ENCODE data around the gene HP1BP3. TPM values are rescaled to one million over a fixed set of nuclear protein-coding genes. Genes with fewer than 3 reads are reported as not detected.

HP1BP3 gene
- total and polyA plus RNA-seq, 4 donors, result 34.8 to 115 (median 72.7) TPM

DNA sequence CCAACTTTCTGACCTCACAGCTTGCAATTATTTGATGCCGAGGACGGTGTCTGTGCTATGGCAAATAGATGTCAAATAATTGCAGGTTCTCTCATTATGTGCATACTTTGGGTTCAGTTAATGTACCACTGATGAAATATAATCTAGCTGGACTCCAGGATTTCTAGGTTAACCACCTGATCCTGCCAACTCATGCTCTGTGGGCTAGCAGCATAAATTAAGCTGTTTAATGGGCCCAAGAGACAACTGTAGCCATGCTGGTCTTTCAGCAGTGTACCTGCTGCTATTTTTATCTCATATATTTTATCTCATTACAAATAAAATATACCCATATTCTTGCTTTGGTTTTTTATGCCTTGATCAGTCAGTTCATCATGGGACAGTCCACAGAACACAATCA is 43.3 kb upstream of the HP1BP3 start:
- Histone ChIP-seq H3K4me1 (ENCODE audit: control insufficient read depth in 4 of 4, insufficient read depth in 4 of 4, low read length in 3 of 4) (no peaks in the 10 kb centered on the region), H3K9ac (ENCODE audit: low read depth in 1 of 2, low read length in 2 of 2) (no peak overlapping the region), H3K4me3 (ENCODE audit: low read depth in 1 of 3, low read length in 3 of 3) (no peak overlapping the region), H3K36me3 (ENCODE audit: control insufficient read depth in 4 of 4, insufficient read depth in 3 of 4, low read depth in 1 of 4, low read length in 3 of 4) (peaks cover 2 to 7% (median 6%) of the 10 kb centered on the region in 4 donors), H3K27ac (ENCODE audit: low read depth in 1 of 2, low read length in 2 of 2) (no peak overlapping the region), H3K27me3 (ENCODE audit: control insufficient read depth in 4 of 4, insufficient read depth in 4 of 4, low read length in 3 of 4) (no peaks in the 10 kb centered on the region), H3K9me3 (ENCODE audit: control insufficient read depth in 4 of 4, low read length in 3 of 4) (no peaks in the 10 kb centered on the region)
- no peak for DNase-seq (ENCODE audit: low spot score)
- 97% methylated on average over 2 of the region's 2 CpGs for WGBS
- TF ChIP-seq, protein P1, sequence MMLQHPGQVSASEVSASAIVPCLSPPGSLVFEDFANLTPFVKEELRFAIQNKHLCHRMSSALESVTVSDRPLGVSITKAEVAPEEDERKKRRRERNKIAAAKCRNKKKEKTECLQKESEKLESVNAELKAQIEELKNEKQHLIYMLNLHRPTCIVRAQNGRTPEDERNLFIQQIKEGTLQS (IDR thresholded peaks at IDR 0.05), result no peak
- TF ChIP-seq JUND (IDR thresholded peaks at IDR 0.05), result no peak
- TF ChIP-seq HNF4A (conservative IDR thresholded peaks at IDR 0.05), result no peak
- no peak for TF ChIP-seq SP1 (IDR thresholded peaks at IDR 0.05)
- TF ChIP-seq, protein P2, sequence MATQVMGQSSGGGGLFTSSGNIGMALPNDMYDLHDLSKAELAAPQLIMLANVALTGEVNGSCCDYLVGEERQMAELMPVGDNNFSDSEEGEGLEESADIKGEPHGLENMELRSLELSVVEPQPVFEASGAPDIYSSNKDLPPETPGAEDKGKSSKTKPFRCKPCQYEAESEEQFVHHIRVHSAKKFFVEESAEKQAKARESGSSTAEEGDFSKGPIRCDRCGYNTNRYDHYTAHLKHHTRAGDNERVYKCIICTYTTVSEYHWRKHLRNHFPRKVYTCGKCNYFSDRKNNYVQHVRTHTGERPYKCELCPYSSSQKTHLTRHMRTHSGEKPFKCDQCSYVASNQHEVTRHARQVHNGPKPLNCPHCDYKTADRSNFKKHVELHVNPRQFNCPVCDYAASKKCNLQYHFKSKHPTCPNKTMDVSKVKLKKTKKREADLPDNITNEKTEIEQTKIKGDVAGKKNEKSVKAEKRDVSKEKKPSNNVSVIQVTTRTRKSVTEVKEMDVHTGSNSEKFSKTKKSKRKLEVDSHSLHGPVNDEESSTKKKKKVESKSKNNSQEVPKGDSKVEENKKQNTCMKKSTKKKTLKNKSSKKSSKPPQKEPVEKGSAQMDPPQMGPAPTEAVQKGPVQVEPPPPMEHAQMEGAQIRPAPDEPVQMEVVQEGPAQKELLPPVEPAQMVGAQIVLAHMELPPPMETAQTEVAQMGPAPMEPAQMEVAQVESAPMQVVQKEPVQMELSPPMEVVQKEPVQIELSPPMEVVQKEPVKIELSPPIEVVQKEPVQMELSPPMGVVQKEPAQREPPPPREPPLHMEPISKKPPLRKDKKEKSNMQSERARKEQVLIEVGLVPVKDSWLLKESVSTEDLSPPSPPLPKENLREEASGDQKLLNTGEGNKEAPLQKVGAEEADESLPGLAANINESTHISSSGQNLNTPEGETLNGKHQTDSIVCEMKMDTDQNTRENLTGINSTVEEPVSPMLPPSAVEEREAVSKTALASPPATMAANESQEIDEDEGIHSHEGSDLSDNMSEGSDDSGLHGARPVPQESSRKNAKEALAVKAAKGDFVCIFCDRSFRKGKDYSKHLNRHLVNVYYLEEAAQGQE (IDR thresholded peaks at IDR 0.05), result no peak
- TF ChIP-seq, protein P3, sequence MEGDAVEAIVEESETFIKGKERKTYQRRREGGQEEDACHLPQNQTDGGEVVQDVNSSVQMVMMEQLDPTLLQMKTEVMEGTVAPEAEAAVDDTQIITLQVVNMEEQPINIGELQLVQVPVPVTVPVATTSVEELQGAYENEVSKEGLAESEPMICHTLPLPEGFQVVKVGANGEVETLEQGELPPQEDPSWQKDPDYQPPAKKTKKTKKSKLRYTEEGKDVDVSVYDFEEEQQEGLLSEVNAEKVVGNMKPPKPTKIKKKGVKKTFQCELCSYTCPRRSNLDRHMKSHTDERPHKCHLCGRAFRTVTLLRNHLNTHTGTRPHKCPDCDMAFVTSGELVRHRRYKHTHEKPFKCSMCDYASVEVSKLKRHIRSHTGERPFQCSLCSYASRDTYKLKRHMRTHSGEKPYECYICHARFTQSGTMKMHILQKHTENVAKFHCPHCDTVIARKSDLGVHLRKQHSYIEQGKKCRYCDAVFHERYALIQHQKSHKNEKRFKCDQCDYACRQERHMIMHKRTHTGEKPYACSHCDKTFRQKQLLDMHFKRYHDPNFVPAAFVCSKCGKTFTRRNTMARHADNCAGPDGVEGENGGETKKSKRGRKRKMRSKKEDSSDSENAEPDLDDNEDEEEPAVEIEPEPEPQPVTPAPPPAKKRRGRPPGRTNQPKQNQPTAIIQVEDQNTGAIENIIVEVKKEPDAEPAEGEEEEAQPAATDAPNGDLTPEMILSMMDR (IDR thresholded peaks at IDR 0.05; ENCODE audit: low read depth, low read length, missing input control), result no peak
- TF ChIP-seq RAD21 (IDR thresholded peaks at IDR 0.05), result no peak
- TF ChIP-seq YY1 (IDR thresholded peaks at IDR 0.05), result no peak
- TF ChIP-seq TAF1 (conservative IDR thresholded peaks at IDR 0.05), result no peak
- no peak for TF ChIP-seq EGR1 (IDR thresholded peaks at IDR 0.05; ENCODE audit: low read depth in 2 of 2)
- no peak for TF ChIP-seq GABPA (IDR thresholded peaks at IDR 0.05 in 1 of 2, conservative IDR thresholded peaks at IDR 0.05 in 1 of 2)
- no peak for TF ChIP-seq FOXA1 (IDR thresholded peaks at IDR 0.05)
- no peak for TF ChIP-seq HNF4G (IDR thresholded peaks at IDR 0.05)
- TF ChIP-seq, protein P4, sequence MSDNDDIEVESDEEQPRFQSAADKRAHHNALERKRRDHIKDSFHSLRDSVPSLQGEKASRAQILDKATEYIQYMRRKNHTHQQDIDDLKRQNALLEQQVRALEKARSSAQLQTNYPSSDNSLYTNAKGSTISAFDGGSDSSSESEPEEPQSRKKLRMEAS (IDR thresholded peaks at IDR 0.05), result no peak

DNA sequence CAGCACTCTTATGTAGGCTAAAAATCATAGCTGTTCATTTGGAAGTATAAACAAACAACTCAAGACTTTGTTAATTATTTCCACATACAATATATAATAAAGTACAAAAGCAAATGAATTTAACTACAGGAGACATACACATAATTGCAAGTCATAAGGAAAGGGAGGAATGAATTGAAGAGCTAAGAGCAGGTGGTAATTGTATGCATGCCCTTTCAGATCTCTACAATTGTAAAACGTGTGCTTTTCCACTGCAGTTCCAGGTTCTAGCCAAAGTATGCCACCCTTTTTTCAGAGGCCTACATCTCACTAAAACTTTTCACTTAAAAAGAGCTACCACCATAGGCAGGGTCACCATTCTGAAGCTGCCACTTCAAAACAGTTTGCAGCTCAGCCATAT is 42.8 kb upstream of the HP1BP3 start:
- no peak overlapping the region for H3K4me3 ChIP-seq (ENCODE audit: low read depth in 1 of 3, low read length in 3 of 3)

More for the DNA sequence above, 42.8 kb upstream of the HP1BP3 start:
- whole genome bisulfite sequencing, result 90% methylated on average over 1 of the region's 1 CpG
- no peaks in the 10 kb centered on the region for H3K27me3 ChIP-seq (ENCODE audit: control insufficient read depth in 4 of 4, insufficient read depth in 4 of 4, low read length in 3 of 4)
- no peaks in the 10 kb centered on the region for H3K4me1 ChIP-seq (ENCODE audit: control insufficient read depth in 4 of 4, insufficient read depth in 4 of 4, low read length in 3 of 4)
- no peak for DNase-seq (ENCODE audit: low spot score)
- no peaks in the 10 kb centered on the region for H3K9me3 ChIP-seq (ENCODE audit: control insufficient read depth in 4 of 4, low read length in 3 of 4)
- H3K9ac ChIP-seq (ENCODE audit: low read depth in 1 of 2, low read length in 2 of 2), result no peak overlapping the region
- H3K27ac ChIP-seq (ENCODE audit: low read depth in 1 of 2, low read length in 2 of 2), result no peak overlapping the region
- no peak for TF ChIP-seq NR2F2 (IDR thresholded peaks at IDR 0.05)
- TF ChIP-seq JUND (IDR thresholded peaks at IDR 0.05), result no peak
- no peak for TF ChIP-seq GABPA (IDR thresholded peaks at IDR 0.05 in 1 of 2, conservative IDR thresholded peaks at IDR 0.05 in 1 of 2)
- TF ChIP-seq YY1 (IDR thresholded peaks at IDR 0.05), result no peak
- TF ChIP-seq HNF4G (IDR thresholded peaks at IDR 0.05), result no peak
- no peak for TF ChIP-seq RXRA (IDR thresholded peaks at IDR 0.05)
- TF ChIP-seq, protein P2 (IDR thresholded peaks at IDR 0.05), result no peak
- TF ChIP-seq RAD21 (IDR thresholded peaks at IDR 0.05), result no peak
- H3K36me3 ChIP-seq (ENCODE audit: control insufficient read depth in 4 of 4, insufficient read depth in 3 of 4, low read depth in 1 of 4, low read length in 3 of 4), result peaks cover 2 to 7% (median 6%) of the 10 kb centered on the region in 4 donors
